ENCODE measurements around the gene RHCG. TPM values are rescaled to one million over a fixed set of nuclear protein-coding genes. Genes with fewer than 3 reads are reported as not detected.

Gene RHCG
- under 0.01 TPM in 2 replicates for total RNA-seq

GRCh38 chr15:89496155-89497098, at the start of gene RHCG:
Gene RHCG, minus strand, starts transcription at chr15:89496583. Its CDS starts 39 bp downstream, at chr15:89496544.

Other genes starting within 250 kb of the RHCG start
- gene POLG, start 161.8 kb downstream of the RHCG start, total RNA-seq, result 79.8 and 108 TPM in 2 replicates
- 3.7 and 5.0 TPM in 2 replicates for gene TICRR, start 78.9 kb upstream of the RHCG start, total RNA-seq
- 11.3 and 15.7 TPM in 2 replicates for gene KIF7, start 158.9 kb upstream of the RHCG start, total RNA-seq
- gene PLIN1, start 182.8 kb upstream of the RHCG start, total RNA-seq, result under 0.01 and 0.28 TPM in 2 replicates
- 2.9 and 8.2 TPM in 2 replicates for gene PEX11A, start 194.2 kb upstream of the RHCG start, total RNA-seq
- gene WDR93, start 194.2 kb upstream of the RHCG start, total RNA-seq, result under 0.01 TPM in 1 of 2 replicates, not detected in the other